Pancreas (tissue), 10 donors: ENCODE data around the gene BCAS3. TPM values are rescaled to one million over a fixed set of nuclear protein-coding genes. Genes with fewer than 3 reads are reported as not detected.

Experiments used
- ATAC-seq, 4 donors: fragments of 200-7000 bp; cut with Tn5 transposase; one replicate each; pipeline versions ENCODE4 v1.8.0 to v1.9.1; 2020; ENCODE audit warnings: mild to moderate bottlenecking in 4 of 4, moderate library complexity in 4 of 4
- DNase-seq, 6 donors: peaks; one replicate each; pipeline ENCODE4 v3.0.0-alpha.2; 2020
- FAIRE-seq: peaks from 2 replicates; lab custom pipeline; 2012; peaks lifted over from hg19 to GRCh38; lab: Jason Lieb, UNC
- H3K27ac ChIP-seq, 4 donors: fragments of 200-600 bp; sonication (generic); 1 replicate in 3 of 4; 2 replicates in 1 of 4; pipeline versions ENCODE4 v1.5.0 to v1.8.0; 2020
- H3K27me3 ChIP-seq, 4 donors: fragments of 200-600 bp; one replicate each; pipeline ENCODE4 v1.8.0; 2021
- H3K36me3 ChIP-seq, 3 donors: fragments of 200-600 bp; sonication (generic) in 1 of 3; one replicate each; pipeline versions ENCODE4 v1.5.0 to v1.8.0; 2020 to 2021
- H3K4me1 ChIP-seq, 3 donors: fragments of 200-600 bp; one replicate each; pipeline ENCODE4 v1.8.0; 2021
- H3K4me3 ChIP-seq, 4 donors: fragments of 200-600 bp; sonication (generic) in 2 of 4; one replicate each; pipeline versions ENCODE4 v1.5.0 to v1.8.0; 2020 to 2021
- H3K9me3 ChIP-seq, 4 donors: fragments of 200-600 bp; one replicate each; pipeline ENCODE4 v1.8.0; 2021
- CTCF ChIP-seq, 4 donors: fragments of 200-600 bp; sonication (generic) in 3 of 4; IDR thresholded peaks; one replicate each; pipeline versions ENCODE4 v1.5.0 to v1.8.0; 2021; ENCODE audit warnings: antibody characterized with exemption in 4 of 4
- WGBS, 2 donors: extraction: QIAGEN DNeasy Blood & Tissue Kit; methylation state at CpG; one replicate each; pipeline ENCODE4 v1.1.7; 2013; 5-methylcytosine and 5-hydroxymethylcytosine counted together
- intact Hi-C, 3 donors: fragments of 100-400 bp; cut with DNase I; formaldehyde crosslinking; loops; one replicate each; pipeline versions ENCODE4 v1.11.1 to v1.14.2; 2022
- polyA plus RNA-seq, 2 donors: library from polyadenylated mRNA; stranded (reverse); fragments of 200-250 nt; gene quantifications; one replicate each; pipeline ENCODE4 v1.2.3, GENCODE V29; 2013
- total RNA-seq, 6 donors: library from RNA; stranded (reverse); fragmentation: NEBNext Ultra II Directional in 4 of 6; extraction: Animal tissue kit (Norgen Biotek cat#: 25700) in 4 of 6; gene quantifications; one replicate each; pipeline versions ENCODE4 v1.2.1 to v1.2.4, GENCODE V29; 2021 to 2023
- donor health status: healthy with polysubstance abuse.
- donor health status: DM: no; HTN: no; CAD: no; lungs with moderate emphysema.
- donor health status: DM: no; HTN: no; CAD: no.
- donor health status: control.
- donor health status: control.
- donor health status: Bipolar disorder and iron deficiency.
- donor health status: DM: yes; HTN: yes; CAD: no.
- donor health status: DM: no; HTN: no; CAD: no.
- donor health status: DM: no; HTN: no; CAD: no.
- donor health status: DM: yes; HTN: yes; CAD: no.

BCAS3 gene
- total and polyA plus RNA-seq, 8 donors, result 4.6 to 27.7 (median 13.2) TPM

DNA sequence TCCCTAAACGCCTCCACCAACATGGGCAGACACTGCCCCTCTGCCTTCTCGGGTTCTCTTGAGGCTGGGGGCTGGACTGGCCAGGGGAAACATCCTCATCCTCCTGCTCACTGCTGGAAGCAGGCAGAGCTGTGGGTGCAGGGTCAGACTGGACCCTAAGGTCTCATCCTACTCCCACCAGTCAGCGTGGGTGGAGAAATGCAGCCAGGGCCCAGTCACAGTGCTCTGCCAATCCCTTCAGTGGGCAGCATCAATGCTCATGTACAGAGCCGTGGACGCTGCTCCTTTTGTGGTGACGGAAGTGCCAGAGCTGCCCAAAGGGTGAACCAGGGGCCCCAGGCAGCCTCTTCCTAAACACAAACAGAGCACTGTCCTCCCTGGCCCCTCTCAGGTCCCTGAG lies 708.6 kb downstream of the BCAS3 start:
- no peak for FAIRE-seq
- H3K27ac ChIP-seq, result no peak overlapping the region
- no peaks in the 10 kb centered on the region for H3K36me3 ChIP-seq
- H3K27me3 ChIP-seq, result no peaks in the 10 kb centered on the region
- no peak for ATAC-seq
- 88 to 89% methylated on average over 6 of the region's 6 CpGs for WGBS, 2 donors
- no peaks in the 10 kb centered on the region for H3K9me3 ChIP-seq
- no peak overlapping the region for H3K4me3 ChIP-seq
- DNase-seq, result no peak
- no peak for TF ChIP-seq CTCF (IDR thresholded peaks at IDR 0.05)
- H3K4me1 ChIP-seq, result peaks cover 0 to 3% (median 0%) of the 10 kb centered on the region in 3 donors
- intact Hi-C loops, result loop anchor here in 1 of 3 donors (10.0 kb wide), 1 partner anchor 661 kb away; no protein-coding TSS in a partner anchor

DNA sequence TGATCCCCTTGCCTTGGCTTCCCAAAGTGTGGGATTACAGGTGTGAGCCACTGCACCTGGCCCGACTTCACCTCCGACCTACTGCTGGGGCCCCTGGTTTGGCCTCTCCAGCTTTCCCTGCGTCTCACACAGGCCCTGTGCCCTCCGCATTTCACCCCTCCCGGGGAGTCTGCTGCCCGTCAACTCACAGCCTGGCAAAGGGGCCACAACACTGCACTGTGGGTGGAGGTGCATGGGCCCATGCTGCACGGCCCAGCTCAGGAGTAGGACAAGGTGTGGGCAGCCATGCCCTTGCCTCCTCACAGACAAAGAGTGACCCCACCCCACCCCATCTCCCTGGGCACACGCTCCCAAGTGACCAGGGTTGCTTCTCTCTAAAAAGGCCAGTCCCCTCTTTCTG lies 709.4 kb downstream of the BCAS3 start:
- ATAC-seq, result no peak
- intact Hi-C loops, result loop anchor here in 1 of 3 donors (10.0 kb wide), 1 partner anchor 662 kb away; no protein-coding TSS in a partner anchor
- TF ChIP-seq CTCF (IDR thresholded peaks at IDR 0.05), result no peak
- no peak for FAIRE-seq
- 93 to 94% methylated on average over 8 of the region's 8 CpGs for WGBS, 2 donors
- H3K9me3 ChIP-seq, result no peaks in the 10 kb centered on the region
- H3K27ac ChIP-seq, result no peak overlapping the region
- no peak overlapping the region for H3K4me3 ChIP-seq
- H3K36me3 ChIP-seq, result no peaks in the 10 kb centered on the region
- peak in 1 of 6 donors; percentile 49 for DNase-seq
- no peaks in the 10 kb centered on the region for H3K27me3 ChIP-seq
- peaks cover 0 to 3% (median 0%) of the 10 kb centered on the region in 3 donors for H3K4me1 ChIP-seq

DNA sequence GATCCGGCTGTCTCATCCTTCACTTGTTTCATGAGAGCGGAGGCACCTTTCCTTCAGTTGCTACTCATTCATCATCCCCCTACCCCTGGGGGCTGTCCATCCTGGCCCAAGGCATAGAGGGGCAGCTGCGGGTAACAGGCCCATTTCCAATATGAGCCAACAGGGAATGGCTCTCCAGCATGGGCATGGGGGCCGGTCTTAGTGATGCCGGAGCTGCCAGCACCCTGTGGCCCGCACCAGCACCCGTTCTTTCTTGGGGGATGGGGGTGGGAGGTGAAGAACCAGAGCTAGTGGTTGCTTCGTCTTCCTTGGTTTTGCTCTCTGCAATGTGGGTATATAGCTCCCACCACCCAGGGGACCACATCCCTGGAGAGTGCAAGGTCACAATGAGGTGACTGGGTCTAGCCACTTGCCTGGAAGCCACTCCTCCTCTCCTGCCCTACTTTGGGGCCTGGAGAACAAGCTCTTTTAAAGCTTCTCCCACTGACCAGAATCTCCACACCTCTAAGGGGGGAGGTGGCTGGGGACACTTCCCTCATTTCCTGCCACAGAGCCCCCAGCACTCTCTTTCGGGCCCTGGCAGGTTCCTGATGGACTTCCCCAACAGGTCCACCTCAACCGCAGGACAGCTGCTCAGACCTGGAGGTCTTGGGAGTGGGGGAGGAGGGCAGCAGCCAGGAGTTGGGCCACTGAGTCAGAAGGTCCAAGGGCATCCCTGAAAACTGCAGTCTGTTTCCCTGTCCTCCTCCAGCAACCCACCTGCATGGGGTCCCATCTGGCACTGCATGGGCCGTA lies 710.1 kb downstream of the BCAS3 start:
- Histone ChIP-seq H3K9me3 (no peaks in the 10 kb centered on the region), H3K27me3 (no peaks in the 10 kb centered on the region), H3K36me3 (no peaks in the 10 kb centered on the region), H3K4me3 (no peak overlapping the region), H3K4me1 (peaks cover 0 to 3% (median 0%) of the 10 kb centered on the region in 3 donors), H3K27ac (no peak overlapping the region)
- ATAC-seq (no peak), FAIRE-seq (no peak), DNase-seq (no peak)
- no peak for TF ChIP-seq CTCF (IDR thresholded peaks at IDR 0.05)
- intact Hi-C loops, result loop anchor here in 1 of 3 donors (10.0 kb wide), 1 partner anchor 663 kb away; no protein-coding TSS in a partner anchor
- WGBS, 2 donors, result 94 to 95% methylated on average over 11 of the region's 11 CpGs

- H3K9me3 ChIP-seq, result no peaks in the 10 kb centered on the region
- no peak for ATAC-seq
Measured at GRCh38 chr17:61388561-61389356, 711.1 kb downstream of the BCAS3 start.

More at GRCh38 chr17:61388561-61389356, 711.1 kb downstream of the BCAS3 start:
- H3K27me3 ChIP-seq, result no peaks in the 10 kb centered on the region
- peaks cover 0 to 3% (median 0%) of the 10 kb centered on the region in 3 donors for H3K4me1 ChIP-seq
- TF ChIP-seq CTCF (IDR thresholded peaks at IDR 0.05), result no peak
- FAIRE-seq (no peak), DNase-seq (peak in 2 of 6 donors; percentile 22 to 44)
- no peaks in the 10 kb centered on the region for H3K36me3 ChIP-seq
- 86 to 88% methylated on average over 21 of the region's 21 CpGs for WGBS, 2 donors
- intact Hi-C loops, result loop anchor here in 1 of 3 donors (10.0 kb wide), 1 partner anchor 664 kb away; no protein-coding TSS in a partner anchor
- no peak overlapping the region for H3K4me3 ChIP-seq
- no peak overlapping the region for H3K27ac ChIP-seq
